ENCODE measurements around the gene GATA3. TPM values are rescaled to one million over a fixed set of nuclear protein-coding genes. Genes with fewer than 3 reads are reported as not detected.

GATA3 gene
- polyA plus RNA-seq, 1 experiment: not detected

- no peak for DNase-seq (ENCODE audit: low read depth, low spot score)
- peaks cover 96% of the 10 kb centered on the region for H3K27me3 ChIP-seq (ENCODE audit: control insufficient read depth, insufficient read depth, low read length)
- peak overlapping the region; percentile 35 for H3K4me3 ChIP-seq (ENCODE audit: low read depth, low read length)
- CTCF ChIA-PET: no interaction called here
- H3K27ac ChIP-seq (ENCODE audit: low read depth, low read length): no peak overlapping the region
- H3K9me3 ChIP-seq (ENCODE audit: control insufficient read depth, insufficient read depth, low read length): peaks cover 8% of the 10 kb centered on the region; the same call in 1 of the 2 replicates
- TF ChIP-seq CTCF (IDR thresholded peaks at IDR 0.05; ENCODE audit: low read depth, low read length): no peak
- POLR2A ChIA-PET: no interaction called here
Measured at GRCh38 chr10:8044908-8045725, 9.4 kb upstream of the GATA3 start.

- H3K4me3 ChIP-seq (ENCODE audit: low read depth, low read length): no peak overlapping the region
- CTCF ChIA-PET: no interaction called here
Measured at GRCh38 chr10:8045726-8046494, 8.6 kb upstream of the GATA3 start.

GRCh38 chr10:8047452-8048280 is 6.8 kb upstream of the GATA3 start:
- Histone ChIP-seq H3K4me3 (ENCODE audit: low read depth, low read length) (no peak overlapping the region), H3K27me3 (ENCODE audit: control insufficient read depth, insufficient read depth, low read length) (peaks cover 96% of the 10 kb centered on the region)

More at GRCh38 chr10:8045726-8046494, 8.6 kb upstream of the GATA3 start:
- POLR2A ChIA-PET: no interaction called here
- TF ChIP-seq CTCF (IDR thresholded peaks at IDR 0.05; ENCODE audit: low read depth, low read length): no peak
- Histone ChIP-seq H3K9me3 (ENCODE audit: control insufficient read depth, insufficient read depth, low read length) (peaks cover 8% of the 10 kb centered on the region; the same call in 1 of the 2 replicates), H3K27me3 (ENCODE audit: control insufficient read depth, insufficient read depth, low read length) (peaks cover 95% of the 10 kb centered on the region), H3K27ac (ENCODE audit: low read depth, low read length) (no peak overlapping the region)
- no peak for DNase-seq (ENCODE audit: low read depth, low spot score)

GRCh38 chr10:8048281-8049008 is 6.0 kb upstream of the GATA3 start:
- Histone ChIP-seq H3K9me3 (ENCODE audit: control insufficient read depth, insufficient read depth, low read length) (peaks cover 6% of the 10 kb centered on the region; the same call in 1 of the 2 replicates), H3K4me3 (ENCODE audit: low read depth, low read length) (no peak overlapping the region), H3K27ac (ENCODE audit: low read depth, low read length) (no peak overlapping the region), H3K27me3 (ENCODE audit: control insufficient read depth, insufficient read depth, low read length) (peaks cover 95% of the 10 kb centered on the region)
- no peak for TF ChIP-seq CTCF (IDR thresholded peaks at IDR 0.05; ENCODE audit: low read depth, low read length)
- ChIA-PET CTCF (interaction anchor here (1.1 kb wide), 1 partner anchor 23 kb away, joined by 3 read pairs; no protein-coding TSS in a partner anchor), POLR2A (no interaction called here)
- DNase-seq (ENCODE audit: low read depth, low spot score): no peak

More at GRCh38 chr10:8047452-8048280, 6.8 kb upstream of the GATA3 start:
- peaks cover 8% of the 10 kb centered on the region; the same call in 1 of the 2 replicates for H3K9me3 ChIP-seq (ENCODE audit: control insufficient read depth, insufficient read depth, low read length)
- H3K27ac ChIP-seq (ENCODE audit: low read depth, low read length): no peak overlapping the region
- POLR2A ChIA-PET: no interaction called here
- CTCF ChIA-PET: interaction anchor here (1.1 kb wide), 1 partner anchor 24 kb away, joined by 3 read pairs; no protein-coding TSS in a partner anchor
- no peak for TF ChIP-seq CTCF (IDR thresholded peaks at IDR 0.05; ENCODE audit: low read depth, low read length)
- DNase-seq (ENCODE audit: low read depth, low spot score): no peak
